Fibroblast of mammary gland (primary cell): ENCODE results near the gene SUN2.

Experiments used
- DNase-seq: peaks from one replicate; pipeline ENCODE4 v3.0.0-alpha.2; 2010; ENCODE audit warnings: low read depth
- H3K4me3 ChIP-seq: 2 replicates; pipeline ENCODE4 v1.5.1; 2011; ENCODE audit warnings: low read depth, mild to moderate bottlenecking, low read length, moderate library complexity; ENCODE audit not compliant: control insufficient read depth
- CTCF ChIP-seq: conservative IDR thresholded peaks from 2 replicates; pipeline ENCODE4 v1.5.1; 2011; ENCODE audit warnings: low read depth, low read length, inconsistent platforms; ENCODE audit not compliant: control insufficient read depth, insufficient read depth

The SUN2 gene

DNA sequence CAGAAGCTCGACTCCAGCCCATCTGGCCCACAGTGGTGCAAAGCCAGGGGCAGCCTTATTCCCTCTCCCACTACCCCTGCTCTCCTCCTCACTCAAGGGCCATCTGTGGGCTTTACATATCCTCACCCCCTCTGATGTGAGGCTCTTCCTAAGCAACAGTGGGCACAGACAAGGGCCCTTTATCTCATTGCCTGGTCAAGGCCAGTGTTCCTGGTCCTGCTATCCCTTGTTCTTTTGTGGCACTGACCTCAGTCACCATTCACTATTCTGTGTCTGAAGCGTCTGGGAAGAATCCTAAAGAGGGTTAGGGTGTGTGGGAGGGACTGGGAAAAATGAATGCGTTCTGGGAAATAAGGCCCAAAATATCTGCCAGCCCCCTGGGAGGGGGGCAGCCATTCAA, 30.8 kb upstream of the SUN2 start:
- no peak for TF ChIP-seq CTCF
- H3K4me3 ChIP-seq = no peak overlapping the region
- DNase-seq = no peak

DNA sequence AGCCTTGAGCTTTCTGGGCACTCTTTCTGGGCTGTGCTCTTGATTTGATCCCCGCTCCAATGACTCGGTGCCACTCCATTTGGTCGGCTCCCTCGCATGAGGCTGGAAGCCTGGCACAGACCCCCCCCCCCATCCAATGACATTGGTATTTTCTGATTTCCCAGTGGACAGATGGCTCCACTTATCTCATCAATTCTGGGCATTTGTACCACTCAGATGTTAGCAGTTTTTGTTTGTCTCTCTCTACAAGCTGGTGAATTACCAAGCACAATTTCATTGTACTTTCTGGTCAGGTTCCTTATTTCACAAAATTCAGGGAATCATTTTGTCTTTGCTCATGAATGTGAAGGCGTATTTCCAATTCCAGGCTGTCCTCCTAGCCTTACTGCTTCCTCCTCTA, 29.1 kb upstream of the SUN2 start:
- no peak for DNase-seq
- no peak overlapping the region for H3K4me3 ChIP-seq
- no peak for TF ChIP-seq CTCF

DNA sequence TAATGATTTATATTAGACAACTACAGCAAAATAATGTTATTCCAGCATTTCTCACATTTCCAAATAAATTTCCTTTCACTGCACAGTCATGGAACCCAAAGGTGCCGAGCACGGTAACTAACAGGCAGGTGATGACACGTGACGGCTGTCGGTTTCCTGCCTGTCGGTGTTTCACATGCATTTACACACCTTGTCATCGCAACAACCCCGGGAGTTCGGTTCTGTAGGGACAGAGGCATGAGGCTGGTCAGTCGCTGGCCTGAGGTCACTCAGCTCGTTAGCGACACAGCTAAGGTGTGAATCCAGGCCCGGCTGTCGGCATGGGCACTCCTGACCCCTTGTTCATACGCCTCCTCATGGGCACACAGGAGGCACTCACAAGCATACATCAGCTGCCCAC, 28.2 kb upstream of the SUN2 start:
- no peak for DNase-seq
- TF ChIP-seq CTCF = no peak
- no peak overlapping the region for H3K4me3 ChIP-seq

- no peak for DNase-seq
- TF ChIP-seq CTCF = no peak
- H3K4me3 ChIP-seq = no peak overlapping the region
These were observed 27.4 kb upstream of the SUN2 start for GRCh38 chr22:38783095-38783615.

DNA sequence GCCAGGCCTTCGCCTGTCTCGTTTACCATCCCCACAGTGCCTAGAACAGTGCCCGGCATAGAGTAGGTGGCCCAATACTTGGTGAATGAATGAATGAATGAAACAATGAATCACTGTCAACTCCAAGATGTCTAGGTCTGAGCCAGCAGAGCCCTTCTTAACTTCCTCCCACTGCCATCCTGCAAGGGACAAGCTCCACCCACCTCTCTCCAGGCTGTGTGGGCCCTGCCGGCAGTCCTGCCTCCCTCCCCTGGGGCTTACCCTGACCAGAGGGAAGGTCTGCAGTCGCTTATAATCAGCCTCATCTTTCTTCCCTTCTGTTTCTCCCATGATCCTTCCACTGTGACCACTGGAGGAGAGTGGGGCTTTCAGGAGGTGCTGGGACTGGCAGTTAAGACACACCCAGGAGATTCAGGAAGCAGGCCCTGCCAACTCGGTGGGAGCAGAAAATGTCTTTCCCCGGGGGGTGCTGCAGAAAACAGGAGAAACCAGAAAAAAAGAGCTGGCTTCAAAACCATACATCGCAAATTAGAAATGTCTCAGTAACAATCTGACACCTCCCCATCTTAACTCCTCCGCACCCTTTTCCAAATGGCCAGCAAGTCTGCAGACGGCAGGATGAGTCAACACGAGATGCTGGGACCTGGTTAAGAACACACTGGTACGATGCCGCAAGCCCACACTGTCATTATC, 26.8 kb upstream of the SUN2 start:
- no peak overlapping the region for H3K4me3 ChIP-seq
- TF ChIP-seq CTCF = no peak
- peak; percentile 76 for DNase-seq

GRCh38 chr22:38781033-38781432, 25.2 kb upstream of the SUN2 start:
- H3K4me3 ChIP-seq = no peak overlapping the region
- DNase-seq = no peak
- no peak for TF ChIP-seq CTCF
